Loucy (cell line): ENCODE measurements around the gene CDKN1C.

Source experiments
- CTCF ChIP-seq: fragments of 200-600 bp; sonication (generic); conservative IDR thresholded peaks from 2 replicates; pipeline ENCODE4 v1.5.1; 2014; ENCODE audit warnings: mild to moderate bottlenecking, antibody characterized with exemption, low read length
- EZH2phosphoT487 ChIP-seq: fragments of 200-600 bp; IDR thresholded peaks from 2 replicates; pipeline ENCODE4 v1.6.1; 2018; ENCODE audit warnings: antibody characterized with exemption, mild to moderate bottlenecking, moderate library complexity, borderline replicate concordance

GRCh38 chr11:2878782-2879181, 6.8 kb downstream of the CDKN1C start:
- no peak for TF ChIP-seq EZH2phosphoT487
- TF ChIP-seq CTCF, result no peak
